AG09309 (cell line): Measurements from ENCODE around the gene ERBB4.

Source experiments
- DNase-seq: peaks from one replicate; pipeline ENCODE4 v3.0.0-alpha.2; 2010; ENCODE audit warnings: low read depth
- H3K4me3 ChIP-seq: 2 replicates; pipeline ENCODE4 v1.5.1; 2011; ENCODE audit warnings: mild to moderate bottlenecking, low read depth, low read length, moderate library complexity; ENCODE audit not compliant: control insufficient read depth
- CTCF ChIP-seq: IDR thresholded peaks from 2 replicates; pipeline ENCODE4 v1.5.1; 2011; ENCODE audit warnings: mild to moderate bottlenecking, low read depth, low read length, inconsistent platforms; ENCODE audit not compliant: insufficient read depth, control insufficient read depth; ENCODE audit errors: missing control alignments

ERBB4 gene

DNA sequence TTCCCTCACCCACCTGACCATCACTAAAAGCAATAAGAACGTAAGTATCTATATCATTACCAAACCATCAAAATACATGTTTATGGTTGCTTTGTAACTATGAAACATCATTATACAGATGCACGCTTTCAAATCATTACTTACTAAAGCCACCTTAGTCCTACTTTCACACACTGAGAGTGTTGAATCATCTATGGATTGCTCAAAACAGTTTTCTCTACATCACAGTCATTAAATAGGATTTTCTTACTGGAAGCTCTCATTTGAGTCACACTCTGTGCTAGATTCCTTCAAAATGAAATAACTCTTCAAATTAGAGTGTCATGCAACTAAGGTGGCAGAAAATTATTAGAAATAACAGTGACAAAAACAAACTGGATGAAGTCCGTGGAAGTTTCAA, 1103.8 kb downstream of the ERBB4 start:
- TF ChIP-seq CTCF: no peak
- no peak for DNase-seq
- H3K4me3 ChIP-seq: no peak overlapping the region

DNA sequence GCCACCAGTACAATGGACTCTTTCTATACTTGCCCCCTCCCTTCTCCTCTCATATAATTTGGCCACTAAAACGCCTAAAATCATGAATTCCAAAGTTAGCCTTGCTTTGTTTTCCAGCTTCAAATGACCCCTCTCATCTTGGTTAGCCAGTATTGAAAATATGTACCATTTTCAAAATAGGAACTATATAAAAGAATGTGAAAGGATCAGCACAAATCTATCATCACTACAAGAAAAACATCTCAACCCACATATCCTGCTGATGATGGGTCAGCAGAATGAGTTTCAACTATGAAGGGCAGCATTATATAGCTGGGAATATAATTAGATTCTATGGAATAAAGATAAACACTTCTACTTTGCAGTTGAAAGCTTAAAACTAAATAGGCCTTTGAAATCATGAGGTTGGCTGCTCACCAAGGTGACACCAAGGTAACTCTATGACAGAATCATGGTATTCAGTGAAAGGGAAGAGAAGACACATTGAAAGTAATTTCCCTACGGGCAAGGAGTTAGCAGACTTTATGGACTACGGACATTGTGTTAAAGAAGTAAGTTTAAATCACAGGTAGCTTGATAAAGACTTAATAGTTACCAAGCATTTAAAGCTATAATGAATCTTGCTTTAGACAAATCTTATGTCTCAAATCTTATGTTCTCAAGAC, 1109.2 kb downstream of the ERBB4 start:
- DNase-seq: no peak
- TF ChIP-seq CTCF: no peak
- no peak overlapping the region for H3K4me3 ChIP-seq

DNA sequence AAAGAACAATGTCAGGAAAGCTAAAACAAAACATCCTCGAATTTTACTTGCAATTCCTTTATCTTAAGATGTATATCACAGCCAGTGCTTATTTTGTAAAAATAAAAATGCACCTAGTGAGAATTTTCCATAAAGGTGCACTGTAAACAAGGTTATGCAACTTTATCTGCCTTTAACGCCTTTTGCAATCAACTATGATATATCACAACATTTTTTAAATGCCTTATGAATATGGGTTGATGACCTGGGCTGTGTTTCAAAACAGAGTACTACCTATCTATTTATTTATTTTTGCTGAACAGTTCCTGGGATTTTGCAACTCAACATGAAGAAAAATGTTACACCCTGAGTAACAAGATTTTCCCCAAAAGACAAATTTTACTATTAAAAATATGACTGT, 1112.4 kb downstream of the ERBB4 start:
- no peak for TF ChIP-seq CTCF

GRCh38 chr2:211423018-211423417, 1115.6 kb downstream of the ERBB4 start:
- no peak for DNase-seq

More for the DNA sequence above, 1112.4 kb downstream of the ERBB4 start:
- H3K4me3 ChIP-seq: no peak overlapping the region
- DNase-seq: no peak

GRCh38 chr2:211417544-211417943, 1121.1 kb downstream of the ERBB4 start:
- no peak overlapping the region for H3K4me3 ChIP-seq
- DNase-seq: no peak

More at GRCh38 chr2:211423018-211423417, 1115.6 kb downstream of the ERBB4 start:
- no peak overlapping the region for H3K4me3 ChIP-seq
- TF ChIP-seq CTCF: no peak

GRCh38 chr2:211416373-211416772, 1122.2 kb downstream of the ERBB4 start:
- no peak for TF ChIP-seq CTCF
- no peak overlapping the region for H3K4me3 ChIP-seq
- DNase-seq: no peak

More at GRCh38 chr2:211417544-211417943, 1121.1 kb downstream of the ERBB4 start:
- TF ChIP-seq CTCF: no peak
